PFSK-1 (cell line): Measurements from ENCODE around the gene MBNL1.

Experiments used
- POLR2AphosphoS5 ChIP-seq: IDR thresholded peaks from 2 replicates; pipeline ENCODE4 v1.6.1; 2012; ENCODE audit warnings: low read depth, mild to moderate bottlenecking, control low read depth, low read length, moderate library complexity
- SIN3A ChIP-seq: IDR thresholded peaks from 2 replicates; pipeline ENCODE4 v1.6.1; 2012; ENCODE audit warnings: mild to moderate bottlenecking, low read length, moderate library complexity, borderline replicate concordance; ENCODE audit not compliant: insufficient read depth
- TAF1 ChIP-seq: IDR thresholded peaks from 2 replicates; pipeline ENCODE4 v1.6.1; 2012; ENCODE audit warnings: low read length, control low read depth, borderline replicate concordance; ENCODE audit not compliant: insufficient read depth
- TF ChIP-seq, protein P1 (sequence below), 2 experiments: IDR thresholded peaks; 2 replicates each; pipeline versions ENCODE4 v1.6.1 to v1.8.0; 2011 to 2012; ENCODE audit warnings: low read depth in 2 of 2, low read length in 2 of 2, control low read depth in 1 of 2, inconsistent platforms in 1 of 2, mild to moderate bottlenecking in 1 of 2, moderate library complexity in 1 of 2; ENCODE audit not compliant: insufficient read depth in 1 of 2

DNA sequence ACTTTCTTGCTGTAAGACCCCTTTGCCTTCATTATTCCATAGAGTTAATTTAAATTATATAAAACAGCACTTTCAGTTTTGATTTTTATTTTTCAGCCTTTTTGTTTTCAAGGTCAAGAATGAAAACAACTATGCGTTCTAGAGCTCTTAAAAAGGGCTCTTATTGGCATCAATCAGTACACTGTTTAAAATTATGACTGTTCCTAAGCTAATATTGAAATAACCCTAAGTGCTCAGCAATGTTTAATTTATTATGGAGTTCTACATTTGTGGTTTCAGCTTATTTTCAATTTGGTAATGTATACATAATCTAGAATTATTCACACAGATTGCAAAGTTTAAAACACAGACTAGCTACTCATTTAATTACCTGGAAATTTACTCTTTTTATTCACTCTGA is 179.4 kb downstream of the MBNL1 start:
- TF ChIP-seq SIN3A (no peak), TAF1 (no peak), POLR2AphosphoS5 (no peak)
- TF ChIP-seq, protein P1, sequence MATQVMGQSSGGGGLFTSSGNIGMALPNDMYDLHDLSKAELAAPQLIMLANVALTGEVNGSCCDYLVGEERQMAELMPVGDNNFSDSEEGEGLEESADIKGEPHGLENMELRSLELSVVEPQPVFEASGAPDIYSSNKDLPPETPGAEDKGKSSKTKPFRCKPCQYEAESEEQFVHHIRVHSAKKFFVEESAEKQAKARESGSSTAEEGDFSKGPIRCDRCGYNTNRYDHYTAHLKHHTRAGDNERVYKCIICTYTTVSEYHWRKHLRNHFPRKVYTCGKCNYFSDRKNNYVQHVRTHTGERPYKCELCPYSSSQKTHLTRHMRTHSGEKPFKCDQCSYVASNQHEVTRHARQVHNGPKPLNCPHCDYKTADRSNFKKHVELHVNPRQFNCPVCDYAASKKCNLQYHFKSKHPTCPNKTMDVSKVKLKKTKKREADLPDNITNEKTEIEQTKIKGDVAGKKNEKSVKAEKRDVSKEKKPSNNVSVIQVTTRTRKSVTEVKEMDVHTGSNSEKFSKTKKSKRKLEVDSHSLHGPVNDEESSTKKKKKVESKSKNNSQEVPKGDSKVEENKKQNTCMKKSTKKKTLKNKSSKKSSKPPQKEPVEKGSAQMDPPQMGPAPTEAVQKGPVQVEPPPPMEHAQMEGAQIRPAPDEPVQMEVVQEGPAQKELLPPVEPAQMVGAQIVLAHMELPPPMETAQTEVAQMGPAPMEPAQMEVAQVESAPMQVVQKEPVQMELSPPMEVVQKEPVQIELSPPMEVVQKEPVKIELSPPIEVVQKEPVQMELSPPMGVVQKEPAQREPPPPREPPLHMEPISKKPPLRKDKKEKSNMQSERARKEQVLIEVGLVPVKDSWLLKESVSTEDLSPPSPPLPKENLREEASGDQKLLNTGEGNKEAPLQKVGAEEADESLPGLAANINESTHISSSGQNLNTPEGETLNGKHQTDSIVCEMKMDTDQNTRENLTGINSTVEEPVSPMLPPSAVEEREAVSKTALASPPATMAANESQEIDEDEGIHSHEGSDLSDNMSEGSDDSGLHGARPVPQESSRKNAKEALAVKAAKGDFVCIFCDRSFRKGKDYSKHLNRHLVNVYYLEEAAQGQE (IDR thresholded peaks at IDR 0.05; ENCODE audit: insufficient read depth in 1 of 2, low read depth in 2 of 2, low read length in 2 of 2): no peak
